Measurements from ENCODE around the gene DBP. TPM values are rescaled to one million over a fixed set of nuclear protein-coding genes. Genes with fewer than 3 reads are reported as not detected.

DBP gene
- total and polyA plus RNA-seq, 2 of the 13 experiments (the other 11 are each of a cell fraction or from before 2014, with no cell fraction given) = 1.7 to 5.8 TPM

- TF ChIP-seq ZNF451 (CRISPR knock-in tag; IDR thresholded peaks at IDR 0.05) (0 out of 2 replicates have a peak, but pooled peaks have one; percentile 43), MXD4 (CRISPR knock-in tag; IDR thresholded peaks at IDR 0.05) (peak; percentile 88), NFAT5 (CRISPR knock-in tag; IDR thresholded peaks at IDR 0.05) (peak; percentile 82), ZNF563 (CRISPR knock-in tag; IDR thresholded peaks at IDR 0.05) (peak; percentile 84; the same call in 1 of the 2 replicates), EED (CRISPR knock-in tag; IDR thresholded peaks at IDR 0.05) (peak; percentile 43; the same call in 1 of the 2 replicates), FOSL2 (CRISPR knock-in tag; IDR thresholded peaks at IDR 0.05) (peak; percentile 72), ZBTB4 (CRISPR knock-in tag; IDR thresholded peaks at IDR 0.05; ENCODE audit: borderline replicate concordance) (peak; percentile 82; the same call in 1 of the 2 replicates), DRAP1 (CRISPR knock-in tag; IDR thresholded peaks at IDR 0.05) (peak; percentile 95), TAF1 (CRISPR knock-in tag; IDR thresholded peaks at IDR 0.05) (peak; percentile 96), ZNF792 (CRISPR knock-in tag; IDR thresholded peaks at IDR 0.05) (peak; percentile 90), MEIS1 (CRISPR knock-in tag; IDR thresholded peaks at IDR 0.05; ENCODE audit: borderline replicate concordance) (peak; percentile 86; the same call in 1 of the 2 replicates), POLR2A (IDR thresholded peaks at IDR 0.05; ENCODE audit: insufficient read depth in 1 of 2, low read depth in 2 of 2, low read length in 2 of 2) (peak; percentile 94 to 97), ZNF468 (CRISPR knock-in tag; IDR thresholded peaks at IDR 0.05) (no peak), BRD4 (CRISPR knock-in tag; IDR thresholded peaks at IDR 0.05) (peak; percentile 1; the same call in 1 of the 2 replicates), SPEN (CRISPR knock-in tag; IDR thresholded peaks at IDR 0.05; ENCODE audit: low read depth) (peak; percentile 100), ZNF878 (CRISPR knock-in tag; IDR thresholded peaks at IDR 0.05) (peak; percentile 21; the same call in 1 of the 2 replicates)
- TF ChIP-seq, protein P1, sequence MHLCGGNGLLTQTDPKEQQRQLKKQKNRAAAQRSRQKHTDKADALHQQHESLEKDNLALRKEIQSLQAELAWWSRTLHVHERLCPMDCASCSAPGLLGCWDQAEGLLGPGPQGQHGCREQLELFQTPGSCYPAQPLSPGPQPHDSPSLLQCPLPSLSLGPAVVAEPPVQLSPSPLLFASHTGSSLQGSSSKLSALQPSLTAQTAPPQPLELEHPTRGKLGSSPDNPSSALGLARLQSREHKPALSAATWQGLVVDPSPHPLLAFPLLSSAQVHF (CRISPR knock-in tag; IDR thresholded peaks at IDR 0.05) = peak; percentile 91; the same call in 1 of the 2 replicates
- TF ChIP-seq, protein P2, sequence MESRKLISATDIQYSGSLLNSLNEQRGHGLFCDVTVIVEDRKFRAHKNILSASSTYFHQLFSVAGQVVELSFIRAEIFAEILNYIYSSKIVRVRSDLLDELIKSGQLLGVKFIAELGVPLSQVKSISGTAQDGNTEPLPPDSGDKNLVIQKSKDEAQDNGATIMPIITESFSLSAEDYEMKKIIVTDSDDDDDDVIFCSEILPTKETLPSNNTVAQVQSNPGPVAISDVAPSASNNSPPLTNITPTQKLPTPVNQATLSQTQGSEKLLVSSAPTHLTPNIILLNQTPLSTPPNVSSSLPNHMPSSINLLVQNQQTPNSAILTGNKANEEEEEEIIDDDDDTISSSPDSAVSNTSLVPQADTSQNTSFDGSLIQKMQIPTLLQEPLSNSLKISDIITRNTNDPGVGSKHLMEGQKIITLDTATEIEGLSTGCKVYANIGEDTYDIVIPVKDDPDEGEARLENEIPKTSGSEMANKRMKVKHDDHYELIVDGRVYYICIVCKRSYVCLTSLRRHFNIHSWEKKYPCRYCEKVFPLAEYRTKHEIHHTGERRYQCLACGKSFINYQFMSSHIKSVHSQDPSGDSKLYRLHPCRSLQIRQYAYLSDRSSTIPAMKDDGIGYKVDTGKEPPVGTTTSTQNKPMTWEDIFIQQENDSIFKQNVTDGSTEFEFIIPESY (CRISPR knock-in tag; IDR thresholded peaks at IDR 0.05) = no peak; the same call in 1 of the 2 replicates
Measured at GRCh38 chr19:48618916-48619691, 18.1 kb downstream of the DBP start, which contains the start of the genes RPL18 and SPHK2 (continued).

All from HepG2 (cell line).